HUES64 (cell line): ENCODE data around the gene PDE4B.

ENCODE experiments used
- H3K27ac ChIP-seq: 2 replicates; pipeline ENCODE4 v1.7.0; 2013; ENCODE audit warnings: low read depth, low read length, inconsistent platforms
- H3K27me3 ChIP-seq: 2 replicates; pipeline ENCODE4 v1.6.1; 2013; ENCODE audit warnings: mild to moderate bottlenecking, low read length; ENCODE audit not compliant: insufficient read depth
- H3K36me3 ChIP-seq: 2 replicates; pipeline ENCODE4 v1.6.1; 2013; ENCODE audit warnings: mild to moderate bottlenecking, low read length; ENCODE audit not compliant: insufficient read depth
- H3K4me1 ChIP-seq: 2 replicates; pipeline ENCODE4 v1.6.1; 2013; ENCODE audit warnings: mild to moderate bottlenecking, low read length, moderate library complexity; ENCODE audit not compliant: insufficient read depth
- H3K4me3 ChIP-seq: 2 replicates; pipeline ENCODE4 v1.5.1; 2013; ENCODE audit warnings: mild to moderate bottlenecking, low read length, moderate library complexity
- H3K9ac ChIP-seq: 2 replicates; pipeline ENCODE4 v1.6.1; 2013; ENCODE audit warnings: mild to moderate bottlenecking, low read depth, low read length
- H3K9me3 ChIP-seq: 2 replicates; pipeline ENCODE4 v1.6.1; 2013; ENCODE audit warnings: low read depth, low read length; ENCODE audit not compliant: insufficient read depth
- WGBS: fragments of 150-250, 120-280 bp; methylation state at CpG from one replicate; pipeline ENCODE4 v1.1.7; 2013; ENCODE audit warnings: missing lambda C conversion rate; 5-methylcytosine and 5-hydroxymethylcytosine counted together

The PDE4B gene

GRCh38 chr1:66251546-66251945 lies 458.9 kb downstream of the PDE4B start:
- no peak overlapping the region for H3K4me3 ChIP-seq
- no peaks in the 10 kb centered on the region for H3K4me1 ChIP-seq
- H3K27me3 ChIP-seq = no peaks in the 10 kb centered on the region
- WGBS = 93% methylated on average over 1 of the region's 1 CpG
- H3K36me3 ChIP-seq = no peaks in the 10 kb centered on the region
- H3K9ac ChIP-seq = no peak overlapping the region
- no peak overlapping the region for H3K27ac ChIP-seq
- no peaks in the 10 kb centered on the region for H3K9me3 ChIP-seq

GRCh38 chr1:66253330-66253921 lies 460.7 kb downstream of the PDE4B start:
- no peak overlapping the region for H3K4me3 ChIP-seq
- no peak overlapping the region for H3K9ac ChIP-seq
- H3K27ac ChIP-seq = no peak overlapping the region
- H3K4me1 ChIP-seq = peaks cover 12% of the 10 kb centered on the region
- H3K36me3 ChIP-seq = no peaks in the 10 kb centered on the region
- 29% methylated on average over 1 of the region's 1 CpG for WGBS
- H3K9me3 ChIP-seq = no peaks in the 10 kb centered on the region
- no peaks in the 10 kb centered on the region for H3K27me3 ChIP-seq

- Histone ChIP-seq H3K9me3 (no peaks in the 10 kb centered on the region), H3K4me3 (no peak overlapping the region), H3K36me3 (no peaks in the 10 kb centered on the region), H3K4me1 (peaks cover 17% of the 10 kb centered on the region), H3K9ac (no peak overlapping the region), H3K27me3 (no peaks in the 10 kb centered on the region), H3K27ac (no peak overlapping the region)
- 100% methylated on average over 1 of the region's 1 CpG for WGBS
Observed at GRCh38 chr1:66254785-66255184, 462.1 kb downstream of the PDE4B start.

- Histone ChIP-seq H3K9me3 (no peaks in the 10 kb centered on the region), H3K27ac (no peak overlapping the region), H3K4me1 (peaks cover 17% of the 10 kb centered on the region), H3K4me3 (no peak overlapping the region), H3K27me3 (no peaks in the 10 kb centered on the region), H3K36me3 (no peaks in the 10 kb centered on the region), H3K9ac (no peak overlapping the region)
- 93% methylated on average over 4 of the region's 5 CpGs for WGBS
Observed at GRCh38 chr1:66256629-66257572, 464.2 kb downstream of the PDE4B start.

- Histone ChIP-seq H3K27ac (no peak overlapping the region), H3K4me3 (no peak overlapping the region), H3K36me3 (no peaks in the 10 kb centered on the region), H3K27me3 (no peaks in the 10 kb centered on the region), H3K9me3 (no peaks in the 10 kb centered on the region), H3K9ac (no peak overlapping the region), H3K4me1 (peaks cover 17% of the 10 kb centered on the region)
- WGBS = 65% methylated on average over 4 of the region's 4 CpGs
Observed at GRCh38 chr1:66258404-66259105, 465.9 kb downstream of the PDE4B start.

GRCh38 chr1:66261364-66261763 lies 468.7 kb downstream of the PDE4B start:
- Histone ChIP-seq H3K27me3 (no peaks in the 10 kb centered on the region), H3K4me3 (no peak overlapping the region), H3K27ac (no peak overlapping the region), H3K9ac (no peak overlapping the region), H3K36me3 (no peaks in the 10 kb centered on the region), H3K4me1 (peaks cover 17% of the 10 kb centered on the region), H3K9me3 (no peaks in the 10 kb centered on the region)

GRCh38 chr1:66262208-66262963 lies 469.7 kb downstream of the PDE4B start:
- 90% methylated on average over 6 of the region's 6 CpGs for WGBS
- no peaks in the 10 kb centered on the region for H3K9me3 ChIP-seq
- no peak overlapping the region for H3K9ac ChIP-seq
- no peaks in the 10 kb centered on the region for H3K27me3 ChIP-seq
- no peaks in the 10 kb centered on the region for H3K36me3 ChIP-seq
- no peak overlapping the region for H3K27ac ChIP-seq
- H3K4me1 ChIP-seq = peaks cover 14% of the 10 kb centered on the region
- no peak overlapping the region for H3K4me3 ChIP-seq

- no peak overlapping the region for H3K27ac ChIP-seq
- H3K9ac ChIP-seq = no peak overlapping the region
- H3K27me3 ChIP-seq = no peaks in the 10 kb centered on the region
- H3K4me1 ChIP-seq = no peaks in the 10 kb centered on the region; the same call in 1 of the 2 replicates
- no peaks in the 10 kb centered on the region for H3K36me3 ChIP-seq
- no peak overlapping the region for H3K4me3 ChIP-seq
- 94% methylated on average over 2 of the region's 2 CpGs for WGBS
- H3K9me3 ChIP-seq = no peaks in the 10 kb centered on the region
Observed at GRCh38 chr1:66265268-66265667, 472.6 kb downstream of the PDE4B start.

GRCh38 chr1:66265796-66266195 lies 473.1 kb downstream of the PDE4B start:
- 94% methylated on average over 3 of the region's 3 CpGs for WGBS
- Histone ChIP-seq H3K4me3 (no peak overlapping the region), H3K9ac (no peak overlapping the region), H3K36me3 (no peaks in the 10 kb centered on the region), H3K9me3 (no peaks in the 10 kb centered on the region), H3K27me3 (no peaks in the 10 kb centered on the region), H3K27ac (no peak overlapping the region), H3K4me1 (no peaks in the 10 kb centered on the region; the same call in 1 of the 2 replicates)

- H3K9me3 ChIP-seq = no peaks in the 10 kb centered on the region
- peaks cover 2% of the 10 kb centered on the region for H3K4me1 ChIP-seq
- H3K27me3 ChIP-seq = no peaks in the 10 kb centered on the region
- H3K36me3 ChIP-seq = no peaks in the 10 kb centered on the region
- H3K9ac ChIP-seq = no peak overlapping the region
- H3K27ac ChIP-seq = no peak overlapping the region
- WGBS = 89% methylated on average over 5 of the region's 6 CpGs
- H3K4me3 ChIP-seq = no peak overlapping the region
Observed at GRCh38 chr1:66266350-66266749, 473.7 kb downstream of the PDE4B start.
